SU-DHL-6 (cell line): ENCODE results near the gene TRIM40.

Experiments
- H2AFZ ChIP-seq: fragments of 200-600 bp; sonication (generic); 2 replicates; pipeline ENCODE4 v1.6.1; 2014; ENCODE audit warnings: low read depth, mild to moderate bottlenecking, moderate library complexity, mixed read lengths, antibody characterized with exemption, low read length; ENCODE audit not compliant: severe bottlenecking
- H3F3A ChIP-seq: fragments of 200-600 bp; shearing (Covaris generic); 2 replicates; pipeline ENCODE4 v1.6.0; 2016; ENCODE audit warnings: antibody characterized with exemption, mild to moderate bottlenecking; ENCODE audit not compliant: insufficient read depth
- H3K27ac ChIP-seq: fragments of 200-600 bp; sonication (generic); 2 replicates; pipeline ENCODE4 v1.5.1; 2016; ENCODE audit warnings: low read depth, mild to moderate bottlenecking, low read length, moderate library complexity, mixed read lengths
- H3K27me3 ChIP-seq: fragments of 200-600 bp; sonication (generic), shearing (Covaris generic); 2 replicates; pipeline ENCODE4 v1.6.0; 2014; ENCODE audit warnings: mild to moderate bottlenecking, low read length
- H3K36me3 ChIP-seq: fragments of 200-600 bp; sonication (generic); 2 replicates; pipeline ENCODE4 v1.6.1; 2014; ENCODE audit warnings: mild to moderate bottlenecking, low read length, mixed read lengths
- H3K4me2 ChIP-seq: fragments of 300-600, 200-600 bp; shearing (Covaris generic), sonication (generic); 2 replicates; pipeline ENCODE4 v1.6.0; 2014; ENCODE audit warnings: low read length, low read depth, mild to moderate bottlenecking; ENCODE audit not compliant: poor library complexity, severe bottlenecking
- H3K4me3 ChIP-seq: fragments of 200-600 bp; sonication (generic); 2 replicates; pipeline ENCODE4 v1.5.1; 2014; ENCODE audit warnings: antibody characterized with exemption, low read length, mild to moderate bottlenecking, mixed read lengths; ENCODE audit not compliant: insufficient read depth, poor library complexity, severe bottlenecking
- H3K79me2 ChIP-seq: fragments of 200-600 bp; sonication (generic); 2 replicates; pipeline ENCODE4 v1.6.1; 2014; ENCODE audit warnings: mild to moderate bottlenecking, low read length, moderate library complexity; ENCODE audit not compliant: insufficient read depth
- H3K9ac ChIP-seq: fragments of 200-600 bp; sonication (generic); 2 replicates; pipeline ENCODE4 v1.7.0; 2014; ENCODE audit warnings: mild to moderate bottlenecking, low read length
- H3K9me2 ChIP-seq: fragments of 200-600 bp; sonication (generic); replicated peaks from 2 replicates; pipeline ENCODE4 v1.6.1; 2014; ENCODE audit warnings: low read length; ENCODE audit not compliant: insufficient read depth
- H3K9me3 ChIP-seq: fragments of 200-600 bp; sonication (generic); 2 replicates; pipeline ENCODE4 v1.6.1; 2014; ENCODE audit warnings: low read length, mixed read lengths; ENCODE audit not compliant: insufficient read depth
- H4K20me1 ChIP-seq: fragments of 200-600 bp; sonication (generic); 2 replicates; pipeline ENCODE4 v1.6.1; 2014; ENCODE audit warnings: low read depth, mild to moderate bottlenecking, antibody characterized with exemption, low read length, moderate library complexity, mixed read lengths
- CTCF ChIP-seq: fragments of 200-600 bp; sonication (generic); IDR thresholded peaks from one replicate; pipeline ENCODE4 v1.5.1; 2017; ENCODE audit warnings: antibody characterized with exemption, mild to moderate bottlenecking, low read length, moderate library complexity; ENCODE audit not compliant: insufficient read depth, poor library complexity, severe bottlenecking
- EZH2phosphoT487 ChIP-seq: fragments of 200-600 bp; sonication (generic), shearing (Covaris generic); conservative IDR thresholded peaks from 2 replicates; pipeline ENCODE4 v1.6.1; 2018; ENCODE audit warnings: mild to moderate bottlenecking, antibody characterized with exemption, low read length, moderate library complexity, mixed read lengths

The TRIM40 gene

DNA sequence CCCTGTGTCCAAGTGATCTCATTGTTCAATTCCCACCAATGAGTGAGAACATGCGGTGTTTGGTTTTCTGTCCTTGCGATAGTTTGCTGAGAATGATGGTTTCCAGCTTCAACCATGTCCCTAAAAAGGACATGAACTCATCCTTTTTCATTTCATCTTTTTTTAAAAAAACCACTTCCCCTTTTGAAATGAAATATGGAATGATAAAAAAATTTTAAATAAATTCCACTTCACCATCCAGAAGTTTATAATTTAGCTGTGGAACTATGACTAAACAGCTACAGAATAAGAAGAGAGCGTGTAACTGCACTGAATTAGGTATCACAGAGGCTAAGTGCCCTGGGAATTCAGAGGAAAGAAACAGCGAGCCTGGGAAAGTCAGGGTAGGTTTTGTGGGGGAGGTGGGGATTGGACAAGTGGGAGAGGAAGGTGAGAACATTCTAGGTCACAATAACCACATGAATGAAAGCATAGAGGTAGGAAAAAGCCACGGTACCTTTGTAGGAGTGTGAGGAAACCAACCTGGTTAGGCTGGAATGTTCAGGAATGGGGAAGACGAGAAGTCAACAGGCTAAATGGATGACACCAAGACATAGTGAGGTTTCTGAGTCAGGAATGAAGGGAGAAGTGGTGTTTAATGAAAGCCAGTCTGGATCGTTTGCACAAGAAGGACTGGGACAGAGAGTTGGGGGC is 14.1 kb downstream of the TRIM40 start:
- TF ChIP-seq CTCF: no peak
- TF ChIP-seq EZH2phosphoT487: no peak
- Histone ChIP-seq H3K9ac (no peak overlapping the region), H3K4me2 (no peak overlapping the region), H3F3A (no peaks in the 10 kb centered on the region), H3K36me3 (no peaks in the 10 kb centered on the region), H3K9me2 (no peaks in the 10 kb centered on the region), H3K27me3 (no peaks in the 10 kb centered on the region), H3K27ac (no peak overlapping the region), H2AFZ (no peak overlapping the region), H3K4me3 (no peak overlapping the region), H3K79me2 (no peaks in the 10 kb centered on the region), H3K9me3 (no peaks in the 10 kb centered on the region), H4K20me1 (no peaks in the 10 kb centered on the region)

GRCh38 chr6:30150671-30151395 is 14.9 kb downstream of the TRIM40 start:
- Histone ChIP-seq H3F3A (no peaks in the 10 kb centered on the region), H2AFZ (no peak overlapping the region), H3K27ac (no peak overlapping the region), H4K20me1 (no peaks in the 10 kb centered on the region), H3K9me3 (no peaks in the 10 kb centered on the region), H3K27me3 (no peaks in the 10 kb centered on the region), H3K79me2 (no peaks in the 10 kb centered on the region), H3K4me2 (no peak overlapping the region), H3K9me2 (no peaks in the 10 kb centered on the region), H3K36me3 (no peaks in the 10 kb centered on the region), H3K4me3 (no peak overlapping the region), H3K9ac (no peak overlapping the region)
- TF ChIP-seq EZH2phosphoT487 (no peak), CTCF (no peak)

DNA sequence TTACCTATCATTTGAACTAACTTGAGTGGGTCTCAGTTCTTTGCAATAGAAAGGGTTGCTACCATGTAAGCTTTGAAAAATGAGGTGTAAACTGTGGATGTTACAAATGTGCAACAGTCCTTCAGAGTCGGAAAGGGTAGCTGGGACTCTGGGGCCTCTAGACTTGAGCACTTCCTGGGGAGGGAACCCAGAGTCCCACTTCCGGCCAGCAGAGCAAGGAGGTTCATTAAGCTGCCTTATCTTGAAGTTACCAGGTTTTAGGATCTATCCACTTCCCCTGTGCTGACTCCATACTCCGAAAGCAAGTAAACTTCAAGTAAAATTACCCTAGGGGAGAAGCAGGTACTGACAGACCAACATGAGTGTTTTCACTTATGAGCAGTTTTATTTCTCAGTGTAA is 15.6 kb downstream of the TRIM40 start:
- Histone ChIP-seq H3K27me3 (no peaks in the 10 kb centered on the region), H3K79me2 (no peaks in the 10 kb centered on the region), H3K36me3 (no peaks in the 10 kb centered on the region), H3K4me2 (no peak overlapping the region), H3F3A (no peaks in the 10 kb centered on the region), H3K9ac (no peak overlapping the region), H4K20me1 (no peaks in the 10 kb centered on the region), H3K9me2 (no peaks in the 10 kb centered on the region), H3K4me3 (no peak overlapping the region), H3K27ac (no peak overlapping the region), H3K9me3 (no peaks in the 10 kb centered on the region), H2AFZ (no peak overlapping the region)
- TF ChIP-seq CTCF (no peak), EZH2phosphoT487 (no peak)
